SK-N-SH treated with all-trans-retinoic acid at 6 μM for 48 hours (cell line): ENCODE results near the gene GGCX.

Experiments
- ATAC-seq: fragments of 200-7000 bp; cut with Tn5 transposase; 3 replicates; pipeline ENCODE4 v1.9.1; 2020; ENCODE audit warnings: mild to moderate bottlenecking, moderate library complexity
- ARNTL ChIP-seq: fragments of 450-650 bp; formaldehyde crosslinking; IDR thresholded peaks from 2 replicates; pipeline ENCODE4 v1.5.0; 2020; ENCODE audit warnings: low read depth, mild to moderate bottlenecking, moderate library complexity, borderline replicate concordance
- BACH2 ChIP-seq: fragments of 250-450 bp; sonication (Bioruptor Pico); IDR thresholded peaks from 2 replicates; pipeline ENCODE4 v1.9.0; 2021; ENCODE audit warnings: mild to moderate bottlenecking, borderline replicate concordance
- CSDC2 ChIP-seq: fragments of 250-450 bp; sonication (Bioruptor Pico); IDR thresholded peaks from 2 replicates; pipeline ENCODE4 v1.5.0; 2020; ENCODE audit warnings: mild to moderate bottlenecking, moderate library complexity
- ESRRG ChIP-seq: fragments of 250-450 bp; sonication (Bioruptor Pico); IDR thresholded peaks from 2 replicates; pipeline ENCODE4 v1.6.1; 2021; ENCODE audit warnings: mild to moderate bottlenecking
- GLIS3 ChIP-seq: fragments of 250-450 bp; sonication (Bioruptor Pico); IDR thresholded peaks from 2 replicates; pipeline ENCODE4 v1.5.0; 2020; ENCODE audit warnings: mild to moderate bottlenecking, moderate library complexity
- ISL1 ChIP-seq: fragments of 250-450 bp; sonication (Bioruptor Pico); IDR thresholded peaks from 2 replicates; pipeline ENCODE4 v2.1.2; 2022; ENCODE audit warnings: mild to moderate bottlenecking, moderate library complexity
- OSR1 ChIP-seq: fragments of 250-450 bp; sonication (Bioruptor Pico); IDR thresholded peaks from 2 replicates; pipeline ENCODE4 v1.8.0; 2022; ENCODE audit warnings: moderate library complexity, mild to moderate bottlenecking, inconsistent platforms
- PPARA ChIP-seq: fragments of 250-450 bp; sonication (Bioruptor Pico); IDR thresholded peaks from 2 replicates; pipeline ENCODE4 v1.5.0; 2020; ENCODE audit warnings: mild to moderate bottlenecking, borderline replicate concordance
- RARB ChIP-seq: fragments of 250-450 bp; sonication (Bioruptor Pico); IDR thresholded peaks from 2 replicates; pipeline ENCODE4 v1.8.0; 2021; ENCODE audit warnings: mild to moderate bottlenecking, moderate library complexity
- SNAI2 ChIP-seq: fragments of 250-450 bp; sonication (Bioruptor Pico); IDR thresholded peaks from 2 replicates; pipeline ENCODE4 v1.5.0; 2020; ENCODE audit warnings: mild to moderate bottlenecking, moderate library complexity
- TCF4 ChIP-seq: fragments of 250-450 bp; sonication (Bioruptor Pico); IDR thresholded peaks from 2 replicates; pipeline ENCODE4 v1.8.0; 2021; ENCODE audit warnings: mild to moderate bottlenecking, moderate library complexity, borderline replicate concordance
- TOX ChIP-seq: fragments of 250-450 bp; sonication (Bioruptor Pico); IDR thresholded peaks from 2 replicates; pipeline ENCODE4 v1.8.0; 2021; ENCODE audit warnings: mild to moderate bottlenecking, moderate library complexity, borderline replicate concordance
- ZC3H10 ChIP-seq: fragments of 250-450 bp; sonication (Bioruptor Pico); IDR thresholded peaks from 2 replicates; pipeline ENCODE4 v1.5.1; 2021; ENCODE audit warnings: mild to moderate bottlenecking, moderate library complexity
- ZFP3 ChIP-seq: fragments of 250-450 bp; sonication (Bioruptor Pico); IDR thresholded peaks from 2 replicates; pipeline ENCODE4 v1.5.0; 2020; ENCODE audit warnings: mild to moderate bottlenecking, moderate library complexity
- ZFP30 ChIP-seq: fragments of 450-650 bp; formaldehyde crosslinking; IDR thresholded peaks from 2 replicates; pipeline ENCODE4 v1.5.0; 2022; ENCODE audit warnings: mild to moderate bottlenecking, moderate library complexity
- ZNF565 ChIP-seq: fragments of 450-650 bp; formaldehyde crosslinking; conservative IDR thresholded peaks from 2 replicates; pipeline ENCODE4 v1.5.0; 2020; ENCODE audit warnings: low read depth, mild to moderate bottlenecking, moderate library complexity
- ZNF70 ChIP-seq: fragments of 450-650 bp; formaldehyde crosslinking; IDR thresholded peaks from 2 replicates; pipeline ENCODE4 v1.5.0; 2020; ENCODE audit warnings: mild to moderate bottlenecking, moderate library complexity
- ZNF8 ChIP-seq: fragments of 450-650 bp; formaldehyde crosslinking; IDR thresholded peaks from 2 replicates; pipeline ENCODE4 v1.5.0; 2020; ENCODE audit warnings: mild to moderate bottlenecking, moderate library complexity
- TF ChIP-seq, protein P1 (sequence below): fragments of 250-450 bp; sonication (Bioruptor Pico); IDR thresholded peaks from 2 replicates; pipeline ENCODE4 v1.8.0; 2021; ENCODE audit warnings: low read depth, mild to moderate bottlenecking, moderate library complexity, borderline replicate concordance
- TF ChIP-seq, protein P2 (sequence below): fragments of 250-450 bp; sonication (Bioruptor Pico); IDR thresholded peaks from 2 replicates; pipeline ENCODE4 v1.5.0; 2020; ENCODE audit warnings: mild to moderate bottlenecking, moderate library complexity
- TF ChIP-seq, protein P3 (sequence below): fragments of 250-450 bp; sonication (Bioruptor Pico); IDR thresholded peaks from 2 replicates; pipeline ENCODE4 v1.5.1; 2021; ENCODE audit warnings: mild to moderate bottlenecking, moderate library complexity

Gene GGCX

DNA sequence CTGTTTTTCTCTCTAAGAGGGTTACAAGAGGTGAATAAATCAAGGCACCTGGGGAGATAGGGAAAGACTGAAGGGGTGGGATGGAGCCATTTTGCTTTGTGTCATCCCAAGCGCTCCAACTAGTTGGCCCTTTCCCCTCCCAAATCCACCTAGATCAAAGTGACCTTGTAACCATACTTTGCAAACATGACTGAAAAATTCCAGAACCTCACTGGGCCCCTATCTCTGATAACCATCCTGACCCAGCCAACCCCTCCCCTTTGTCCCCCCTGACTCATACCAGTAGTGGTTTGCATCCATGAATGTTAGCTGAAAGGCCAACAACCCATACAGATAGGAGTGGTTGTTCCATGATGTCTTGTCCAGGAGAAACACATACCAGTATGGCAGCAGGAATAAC lies 3.1 kb downstream of the GGCX start:
- ATAC-seq = no peak
- TF ChIP-seq ZC3H10 (CRISPR knock-in tag) (no peak), ZNF70 (CRISPR knock-in tag) (no peak), RARB (no peak), SNAI2 (CRISPR knock-in tag) (no peak), PPARA (CRISPR knock-in tag) (no peak), ZNF8 (CRISPR knock-in tag) (no peak), BACH2 (CRISPR knock-in tag) (no peak), ZNF565 (CRISPR knock-in tag) (no peak)
- TF ChIP-seq, protein P1, sequence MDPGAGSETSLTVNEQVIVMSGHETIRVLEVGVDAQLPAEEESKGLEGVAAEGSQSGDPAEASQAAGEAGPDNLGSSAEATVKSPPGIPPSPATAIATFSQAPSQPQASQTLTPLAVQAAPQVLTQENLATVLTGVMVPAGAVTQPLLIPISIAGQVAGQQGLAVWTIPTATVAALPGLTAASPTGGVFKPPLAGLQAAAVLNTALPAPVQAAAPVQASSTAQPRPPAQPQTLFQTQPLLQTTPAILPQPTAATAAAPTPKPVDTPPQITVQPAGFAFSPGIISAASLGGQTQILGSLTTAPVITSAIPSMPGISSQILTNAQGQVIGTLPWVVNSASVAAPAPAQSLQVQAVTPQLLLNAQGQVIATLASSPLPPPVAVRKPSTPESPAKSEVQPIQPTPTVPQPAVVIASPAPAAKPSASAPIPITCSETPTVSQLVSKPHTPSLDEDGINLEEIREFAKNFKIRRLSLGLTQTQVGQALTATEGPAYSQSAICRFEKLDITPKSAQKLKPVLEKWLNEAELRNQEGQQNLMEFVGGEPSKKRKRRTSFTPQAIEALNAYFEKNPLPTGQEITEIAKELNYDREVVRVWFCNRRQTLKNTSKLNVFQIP (CRISPR knock-in tag) = no peak
- TF ChIP-seq, protein P2, sequence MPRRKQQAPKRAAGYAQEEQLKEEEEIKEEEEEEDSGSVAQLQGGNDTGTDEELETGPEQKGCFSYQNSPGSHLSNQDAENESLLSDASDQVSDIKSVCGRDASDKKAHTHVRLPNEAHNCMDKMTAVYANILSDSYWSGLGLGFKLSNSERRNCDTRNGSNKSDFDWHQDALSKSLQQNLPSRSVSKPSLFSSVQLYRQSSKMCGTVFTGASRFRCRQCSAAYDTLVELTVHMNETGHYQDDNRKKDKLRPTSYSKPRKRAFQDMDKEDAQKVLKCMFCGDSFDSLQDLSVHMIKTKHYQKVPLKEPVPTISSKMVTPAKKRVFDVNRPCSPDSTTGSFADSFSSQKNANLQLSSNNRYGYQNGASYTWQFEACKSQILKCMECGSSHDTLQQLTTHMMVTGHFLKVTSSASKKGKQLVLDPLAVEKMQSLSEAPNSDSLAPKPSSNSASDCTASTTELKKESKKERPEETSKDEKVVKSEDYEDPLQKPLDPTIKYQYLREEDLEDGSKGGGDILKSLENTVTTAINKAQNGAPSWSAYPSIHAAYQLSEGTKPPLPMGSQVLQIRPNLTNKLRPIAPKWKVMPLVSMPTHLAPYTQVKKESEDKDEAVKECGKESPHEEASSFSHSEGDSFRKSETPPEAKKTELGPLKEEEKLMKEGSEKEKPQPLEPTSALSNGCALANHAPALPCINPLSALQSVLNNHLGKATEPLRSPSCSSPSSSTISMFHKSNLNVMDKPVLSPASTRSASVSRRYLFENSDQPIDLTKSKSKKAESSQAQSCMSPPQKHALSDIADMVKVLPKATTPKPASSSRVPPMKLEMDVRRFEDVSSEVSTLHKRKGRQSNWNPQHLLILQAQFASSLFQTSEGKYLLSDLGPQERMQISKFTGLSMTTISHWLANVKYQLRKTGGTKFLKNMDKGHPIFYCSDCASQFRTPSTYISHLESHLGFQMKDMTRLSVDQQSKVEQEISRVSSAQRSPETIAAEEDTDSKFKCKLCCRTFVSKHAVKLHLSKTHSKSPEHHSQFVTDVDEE (CRISPR knock-in tag) = no peak
- TF ChIP-seq, all 23 proteins: peak for 0

DNA sequence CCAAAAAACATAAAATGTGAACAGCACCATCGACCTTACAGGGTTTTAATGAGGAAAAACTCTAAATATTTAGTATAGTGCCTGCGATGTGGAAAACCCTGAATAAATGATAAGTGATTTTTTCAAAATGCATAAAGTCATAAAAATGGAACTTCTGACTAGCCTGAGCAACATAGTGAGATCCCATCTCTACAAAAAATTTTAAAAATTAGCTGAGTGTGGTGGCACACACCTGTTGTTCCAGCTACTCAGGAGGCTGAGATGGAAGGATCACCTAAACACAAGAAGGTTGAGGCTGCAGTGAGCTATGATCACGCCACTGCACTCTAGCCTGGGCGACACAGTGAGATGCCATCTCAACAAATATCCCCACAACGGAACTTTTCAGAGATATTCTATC lies 4.2 kb downstream of the GGCX start:
- no peak for ATAC-seq
- no peak for TF ChIP-seq RARB
- no peak for TF ChIP-seq SNAI2 (CRISPR knock-in tag)
- no peak for TF ChIP-seq ZFP30 (CRISPR knock-in tag)
- TF ChIP-seq ESRRG (CRISPR knock-in tag) = no peak
- no peak for TF ChIP-seq ZNF8 (CRISPR knock-in tag)
- TF ChIP-seq PPARA (CRISPR knock-in tag) = no peak

DNA sequence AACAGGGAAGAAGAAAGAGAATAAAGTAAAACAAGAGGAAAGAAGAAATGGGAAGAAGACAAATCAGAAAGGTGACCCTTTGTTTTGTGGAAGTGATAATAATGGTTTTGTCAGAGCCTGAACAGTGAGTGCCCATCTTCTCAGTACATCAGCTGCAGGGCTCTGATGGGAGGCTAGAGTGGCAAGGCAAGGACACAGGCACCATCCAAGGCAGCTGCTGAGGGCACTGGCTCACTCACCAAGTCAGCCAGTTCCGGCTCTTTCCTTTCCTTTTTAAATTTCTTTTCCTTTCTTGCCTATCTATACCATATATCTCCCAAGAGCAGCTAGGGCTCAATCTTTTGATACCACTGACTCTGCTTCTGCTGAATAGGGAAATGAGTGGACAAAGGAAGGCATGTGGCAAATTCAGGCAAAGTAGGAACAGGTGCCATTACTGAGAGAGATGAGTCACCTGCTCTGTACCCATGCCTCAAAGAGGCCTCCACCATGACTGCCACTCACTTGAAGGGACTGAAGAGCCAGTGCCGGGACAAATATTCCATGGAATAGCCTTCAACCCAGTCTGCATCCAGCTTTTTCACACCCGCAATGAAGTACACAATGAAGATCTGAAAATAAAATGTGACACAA lies 6.2 kb downstream of the GGCX start:
- TF ChIP-seq SNAI2 (CRISPR knock-in tag) (no peak), RARB (no peak), ISL1 (CRISPR knock-in tag) (no peak), ZNF70 (CRISPR knock-in tag) (no peak), OSR1 (CRISPR knock-in tag) (no peak), TCF4 (no peak), ESRRG (CRISPR knock-in tag) (no peak), PPARA (CRISPR knock-in tag) (no peak), ZNF8 (CRISPR knock-in tag) (no peak), CSDC2 (CRISPR knock-in tag) (no peak), ZFP30 (CRISPR knock-in tag) (no peak), GLIS3 (CRISPR knock-in tag) (no peak), ZFP3 (CRISPR knock-in tag) (no peak), ARNTL (CRISPR knock-in tag) (no peak), TOX (CRISPR knock-in tag) (no peak), BACH2 (CRISPR knock-in tag) (no peak), ZC3H10 (CRISPR knock-in tag) (no peak)
- TF ChIP-seq, protein P3, sequence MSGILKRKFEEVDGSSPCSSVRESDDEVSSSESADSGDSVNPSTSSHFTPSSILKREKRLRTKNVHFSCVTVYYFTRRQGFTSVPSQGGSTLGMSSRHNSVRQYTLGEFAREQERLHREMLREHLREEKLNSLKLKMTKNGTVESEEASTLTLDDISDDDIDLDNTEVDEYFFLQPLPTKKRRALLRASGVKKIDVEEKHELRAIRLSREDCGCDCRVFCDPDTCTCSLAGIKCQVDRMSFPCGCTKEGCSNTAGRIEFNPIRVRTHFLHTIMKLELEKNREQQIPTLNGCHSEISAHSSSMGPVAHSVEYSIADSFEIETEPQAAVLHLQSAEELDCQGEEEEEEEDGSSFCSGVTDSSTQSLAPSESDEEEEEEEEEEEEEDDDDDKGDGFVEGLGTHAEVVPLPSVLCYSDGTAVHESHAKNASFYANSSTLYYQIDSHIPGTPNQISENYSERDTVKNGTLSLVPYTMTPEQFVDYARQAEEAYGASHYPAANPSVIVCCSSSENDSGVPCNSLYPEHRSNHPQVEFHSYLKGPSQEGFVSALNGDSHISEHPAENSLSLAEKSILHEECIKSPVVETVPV = no peak
- TF ChIP-seq, protein P2 (CRISPR knock-in tag) = no peak
- TF ChIP-seq, protein P1 (CRISPR knock-in tag) = no peak
- no peak for ATAC-seq
